ENCODE results near the gene RPS6KA5.

DNA sequence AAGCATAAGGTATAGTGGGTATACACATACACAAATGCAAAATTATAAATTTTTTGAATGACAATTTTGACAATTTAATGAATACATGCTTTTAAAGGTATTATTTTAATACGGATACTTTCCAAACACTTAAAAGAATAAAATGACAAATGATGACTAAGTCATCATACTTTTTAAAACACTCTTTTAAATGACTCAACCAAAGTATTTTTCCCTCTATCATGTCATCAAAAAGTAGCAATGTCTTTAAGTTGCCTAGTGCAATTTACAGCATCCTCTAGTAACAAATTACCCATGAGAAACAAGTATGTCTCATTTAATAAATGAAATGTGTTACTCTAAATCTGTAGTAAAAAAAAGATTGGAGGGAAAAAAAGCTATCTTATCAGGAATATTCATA is 73.3 kb downstream of the RPS6KA5 start:
- TF ChIP-seq CTCF (IDR thresholded peaks at IDR 0.05 in 2 of 3, conservative IDR thresholded peaks at IDR 0.05 in 1 of 3; ENCODE audit: insufficient read depth in 2 of 3, low read depth in 1 of 3, low read length in 3 of 3) = no peak
- TF ChIP-seq RAD21 (CRISPR knock-in tag; conservative IDR thresholded peaks at IDR 0.05 in 1 of 2, IDR thresholded peaks at IDR 0.05 in 1 of 2) = no peak
- TF ChIP-seq HNRNPLL (IDR thresholded peaks at IDR 0.05; ENCODE audit: low read depth, low read length, poor library complexity, severe bottlenecking) = no peak
- TF ChIP-seq NR1H2 (CRISPR knock-in tag; IDR thresholded peaks at IDR 0.05) = no peak
- no peak for TF ChIP-seq SIN3A (IDR thresholded peaks at IDR 0.05; ENCODE audit: borderline replicate concordance in 2 of 2, control insufficient read depth in 1 of 2, low read depth in 2 of 2, low read length in 2 of 2)
- TF ChIP-seq HDAC8 (tag; IDR thresholded peaks at IDR 0.05) = no peak
- no peak for TF ChIP-seq PTBP1 (IDR thresholded peaks at IDR 0.05; ENCODE audit: low read depth, low read length)
- no peak for TF ChIP-seq RCOR1 (IDR thresholded peaks at IDR 0.05; ENCODE audit: borderline replicate concordance in 1 of 2, low read depth in 2 of 2, low read length in 2 of 2)
- TF ChIP-seq JUNB (CRISPR knock-in tag; conservative IDR thresholded peaks at IDR 0.05) = no peak
- TF ChIP-seq GTF2F1 (IDR thresholded peaks at IDR 0.05; ENCODE audit: low read depth, low read length) = no peak
- no peak for TF ChIP-seq REST (IDR thresholded peaks at IDR 0.05; ENCODE audit: borderline replicate concordance)
- TF ChIP-seq REST (CRISPR knock-in tag; IDR thresholded peaks at IDR 0.05; ENCODE audit: low read depth) = no peak
- TF ChIP-seq SAFB2 (IDR thresholded peaks at IDR 0.05; ENCODE audit: borderline replicate concordance, low read depth, low read length, severe bottlenecking) = no peak
